ENCODE results near the gene CGNL1.
A peak's percentile ranks its signal among the peaks of the same experiment; 100 is the strongest.

The CGNL1 gene

GRCh38 chr15:57375827-57376695 is at the start of gene CGNL1:
Gene CGNL1, plus strand, starts transcription at chr15:57376505. Its CDS starts 61,495 bp downstream, at chr15:57438000.
- Histone ChIP-seq H3K4me2 (ENCODE audit: low read length) (peak within 1 kb of the TSS; percentile 68), H3K9ac (no peak within 1 kb of the TSS), H3K27me3 (ENCODE audit: control insufficient read depth, insufficient read depth, low read length) (no peaks in the 10 kb centered on the region), H2AFZ (peak within 1 kb of the TSS; percentile 53), H3K4me1 (no peaks in the 10 kb centered on the region), H3K4me3 (ENCODE audit: low read depth, low read length) (peak within 1 kb of the TSS; percentile 42), H3K36me3 (ENCODE audit: control insufficient read depth, insufficient read depth, low read length) (no peaks in the 10 kb centered on the region), H3K79me2 (no peaks in the 10 kb centered on the region), H3K9me3 (ENCODE audit: control insufficient read depth, low read length) (no peaks in the 10 kb centered on the region), H3K27ac (no peak within 1 kb of the TSS)
- no peak for TF ChIP-seq CTCF (IDR thresholded peaks at IDR 0.05)

- no peaks in the 10 kb centered on the region for H3K9me3 ChIP-seq (ENCODE audit: control insufficient read depth, low read length)
- no peak for TF ChIP-seq CTCF (IDR thresholded peaks at IDR 0.05)
- no peaks in the 10 kb centered on the region for H3K36me3 ChIP-seq (ENCODE audit: control insufficient read depth, insufficient read depth, low read length)
- H3K27ac ChIP-seq = no peak overlapping the region
- H3K4me1 ChIP-seq = no peaks in the 10 kb centered on the region
- H3K4me2 ChIP-seq (ENCODE audit: low read length) = no peak overlapping the region
- H3K27me3 ChIP-seq (ENCODE audit: control insufficient read depth, insufficient read depth, low read length) = no peaks in the 10 kb centered on the region
- H2AFZ ChIP-seq = peak overlapping the region; percentile 41
- no peak overlapping the region for H3K9ac ChIP-seq
- no peaks in the 10 kb centered on the region for H3K79me2 ChIP-seq
- H3K4me3 ChIP-seq (ENCODE audit: low read depth, low read length) = no peak overlapping the region
Measured at GRCh38 chr15:57327985-57328471, 48.3 kb upstream of the CGNL1 start.

GRCh38 chr15:57328479-57328878 is 47.8 kb upstream of the CGNL1 start:
- H3K27me3 ChIP-seq (ENCODE audit: control insufficient read depth, insufficient read depth, low read length) = no peaks in the 10 kb centered on the region
- H3K27ac ChIP-seq = no peak overlapping the region
- H3K4me2 ChIP-seq (ENCODE audit: low read length) = no peak overlapping the region
- peak overlapping the region; percentile 41 for H2AFZ ChIP-seq
- H3K4me1 ChIP-seq = no peaks in the 10 kb centered on the region
- H3K4me3 ChIP-seq (ENCODE audit: low read depth, low read length) = no peak overlapping the region
- no peak for TF ChIP-seq CTCF (IDR thresholded peaks at IDR 0.05)
- H3K9ac ChIP-seq = no peak overlapping the region
- H3K9me3 ChIP-seq (ENCODE audit: control insufficient read depth, low read length) = no peaks in the 10 kb centered on the region
- H3K36me3 ChIP-seq (ENCODE audit: control insufficient read depth, insufficient read depth, low read length) = no peaks in the 10 kb centered on the region
- H3K79me2 ChIP-seq = no peaks in the 10 kb centered on the region

GRCh38 chr15:57328897-57329296 is 47.4 kb upstream of the CGNL1 start:
- TF ChIP-seq CTCF (IDR thresholded peaks at IDR 0.05) = no peak
- Histone ChIP-seq H3K27ac (no peak overlapping the region), H3K36me3 (ENCODE audit: control insufficient read depth, insufficient read depth, low read length) (no peaks in the 10 kb centered on the region), H2AFZ (no peak overlapping the region), H3K4me1 (no peaks in the 10 kb centered on the region), H3K79me2 (no peaks in the 10 kb centered on the region), H3K9ac (no peak overlapping the region), H3K4me3 (ENCODE audit: low read depth, low read length) (no peak overlapping the region), H3K9me3 (ENCODE audit: control insufficient read depth, low read length) (no peaks in the 10 kb centered on the region), H3K4me2 (ENCODE audit: low read length) (no peak overlapping the region), H3K27me3 (ENCODE audit: control insufficient read depth, insufficient read depth, low read length) (no peaks in the 10 kb centered on the region)

Measured in parathyroid adenoma (tissue), 2 donors.